HG03108 (cell line): ENCODE measurements around the gene MCTP1.
A peak's percentile ranks its signal among the peaks of the same experiment; 100 is the strongest.

ENCODE experiments used
- ATAC-seq: cut with Tn5 transposase; IDR thresholded peaks from one replicate; pipeline ENCODE4 v1.9.1; 2021; ENCODE audit warnings: moderate library complexity; ENCODE audit not compliant: unreplicated experiment

MCTP1 gene

GRCh38 chr5:94782383-94782782 is 502.5 kb downstream of the MCTP1 start:
- ATAC-seq = no peak

DNA sequence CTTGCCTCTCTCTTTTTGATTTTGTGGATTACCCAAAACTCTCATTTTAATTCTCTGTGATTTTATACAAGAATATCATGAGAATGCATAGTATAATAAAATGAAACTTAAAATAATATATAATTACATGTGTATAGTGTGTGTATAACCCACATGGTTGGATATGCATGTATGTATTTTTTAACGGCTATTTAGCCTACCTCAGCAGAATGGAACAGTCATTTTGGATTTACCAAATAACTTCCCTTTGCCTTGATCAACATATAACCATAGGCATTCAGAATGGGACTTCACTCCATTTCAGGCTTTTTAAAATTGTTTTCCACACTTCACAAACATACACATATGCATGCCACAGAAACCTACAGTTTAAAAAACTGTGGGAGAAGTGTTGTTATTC is 505.2 kb downstream of the MCTP1 start:
- no peak for ATAC-seq

- no peak for ATAC-seq
Measured at GRCh38 chr5:94778732-94779131, 506.2 kb downstream of the MCTP1 start.

DNA sequence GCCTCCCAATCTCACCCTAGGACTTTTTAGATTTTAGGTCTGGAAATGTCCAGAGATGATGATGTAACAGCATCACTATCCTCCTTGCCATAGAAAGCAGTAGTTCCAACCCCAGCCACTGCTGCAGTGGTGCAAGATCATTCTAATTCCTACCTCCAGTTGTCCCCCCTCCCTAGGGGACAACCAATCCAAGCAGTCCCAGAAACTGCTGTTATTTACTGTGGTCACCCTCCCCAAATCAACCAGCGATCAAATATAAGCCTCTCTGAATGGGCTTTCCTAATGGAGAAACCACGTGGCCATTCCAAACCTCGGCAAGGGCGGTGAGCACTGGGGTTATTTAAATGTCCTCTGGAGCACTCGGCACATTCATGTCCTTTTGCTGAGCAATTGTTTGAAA is 506.6 kb downstream of the MCTP1 start:
- ATAC-seq = no peak

GRCh38 chr5:94777056-94777880 is 507.6 kb downstream of the MCTP1 start:
- no peak for ATAC-seq

DNA sequence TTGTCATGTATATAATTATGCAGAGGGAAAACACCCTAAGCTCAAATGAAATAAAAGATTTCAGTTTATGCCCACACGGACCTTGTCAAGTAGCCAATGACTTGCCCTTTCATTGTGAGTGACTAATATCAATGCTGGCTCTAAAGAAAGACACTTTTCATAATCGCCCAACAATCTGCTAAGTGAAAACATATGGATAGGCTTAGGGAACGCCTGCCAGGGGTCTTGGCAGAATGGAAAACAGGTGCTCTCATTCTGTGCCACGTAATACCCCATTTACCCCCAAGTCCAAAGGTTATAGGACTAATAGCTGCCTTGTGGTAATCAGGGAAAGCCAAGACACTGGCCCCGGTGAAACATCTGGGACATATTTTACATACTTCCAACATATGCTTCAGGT is 508.7 kb downstream of the MCTP1 start:
- ATAC-seq = no peak

DNA sequence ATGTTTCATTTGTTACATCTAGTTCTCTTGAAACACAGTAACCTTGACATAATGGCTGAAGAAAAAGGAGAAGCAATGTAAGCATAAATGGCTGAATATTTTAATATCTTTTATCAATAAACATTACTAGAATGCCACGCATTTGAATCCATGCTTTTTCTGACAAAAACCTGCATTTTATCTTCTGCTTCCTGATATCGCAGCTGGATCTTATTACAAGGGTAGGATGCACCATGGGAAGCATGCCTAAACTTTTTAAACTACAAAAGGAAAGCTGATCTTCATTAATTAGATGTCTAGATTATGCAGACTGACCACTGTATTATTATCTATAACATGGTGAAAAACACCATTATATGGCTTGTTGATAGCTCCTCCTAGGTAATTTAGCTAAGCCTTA is 509.8 kb downstream of the MCTP1 start:
- ATAC-seq = no peak

DNA sequence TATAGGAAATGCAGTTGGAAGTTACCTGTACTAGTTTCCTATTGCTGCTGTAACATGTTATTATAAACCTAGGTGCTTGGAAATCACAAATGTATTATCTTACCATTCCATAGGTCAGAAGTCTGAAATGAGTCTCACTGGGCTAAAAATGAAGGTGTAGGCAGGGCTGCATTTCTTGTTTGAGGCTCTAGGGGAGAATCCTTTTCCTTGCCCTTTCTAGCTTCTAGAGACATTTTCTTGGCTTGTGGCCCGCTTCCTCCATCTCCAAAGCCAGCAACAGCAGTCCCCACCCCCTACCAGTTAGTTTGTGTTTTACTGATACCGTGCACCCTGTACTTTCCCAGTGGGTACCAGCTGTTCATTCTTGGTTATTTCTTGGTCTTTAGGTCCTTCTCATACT is 513.2 kb downstream of the MCTP1 start:
- no peak for ATAC-seq

- ATAC-seq = no peak
Measured at GRCh38 chr5:94769996-94770395, 514.9 kb downstream of the MCTP1 start.

DNA sequence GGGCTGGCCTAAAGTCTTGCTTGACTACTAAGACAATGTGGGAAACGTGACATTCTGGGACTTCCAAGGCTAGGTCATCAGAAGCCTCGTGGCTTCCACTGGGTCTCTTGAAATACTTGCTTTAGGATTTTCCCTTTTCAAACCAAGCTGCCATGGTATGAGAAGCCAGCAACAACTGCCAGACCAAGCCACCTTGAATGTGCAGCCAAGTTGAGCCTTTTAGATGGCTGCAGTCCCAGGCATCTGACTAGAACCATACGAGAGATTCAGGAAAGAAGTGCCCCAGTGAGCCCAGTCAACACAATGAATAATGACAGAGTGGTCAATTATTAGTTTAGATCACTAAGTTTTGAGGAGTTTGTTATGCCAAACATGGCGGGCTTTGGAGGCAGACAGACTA is 523.1 kb downstream of the MCTP1 start:
- ATAC-seq = no peak

- ATAC-seq = no peak
Measured at GRCh38 chr5:94761055-94761454, 523.8 kb downstream of the MCTP1 start.

DNA sequence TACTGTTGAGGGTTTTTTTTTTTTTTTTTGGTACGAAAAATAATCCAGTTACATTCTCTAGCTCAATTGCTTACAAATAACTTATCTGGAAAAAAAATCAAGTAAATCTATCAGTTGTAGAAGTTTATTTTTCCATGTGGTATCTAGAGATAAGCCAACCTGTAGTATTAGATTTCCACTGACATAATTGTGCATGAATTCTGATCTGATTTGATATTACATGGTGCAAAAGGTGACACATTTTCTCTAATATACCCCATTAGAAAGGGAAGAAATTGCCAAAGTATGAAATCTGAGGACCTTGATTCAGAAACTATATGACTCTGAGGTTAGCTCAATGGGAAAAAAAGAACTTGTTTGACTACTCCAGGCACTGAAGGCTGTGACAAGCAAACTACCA is 524.9 kb downstream of the MCTP1 start:
- no peak for ATAC-seq

DNA sequence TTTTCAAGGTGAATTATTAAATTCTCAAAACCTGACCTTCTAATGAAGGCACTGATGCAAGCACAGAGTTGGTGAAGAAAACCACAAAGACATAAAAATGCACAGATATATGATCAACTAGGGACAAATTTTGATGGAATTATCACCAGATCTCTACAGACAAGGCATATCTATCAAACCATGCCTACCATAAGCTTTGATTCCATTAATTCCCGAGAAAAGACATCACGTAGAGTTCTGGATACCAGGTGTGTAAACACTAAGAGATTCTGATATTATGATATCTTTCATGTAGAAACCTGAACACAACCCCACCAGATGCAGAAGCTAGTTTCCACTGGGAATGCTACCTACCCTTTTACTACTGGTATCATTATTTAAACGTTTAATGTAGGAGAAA is 525.9 kb downstream of the MCTP1 start:
- no peak for ATAC-seq

DNA sequence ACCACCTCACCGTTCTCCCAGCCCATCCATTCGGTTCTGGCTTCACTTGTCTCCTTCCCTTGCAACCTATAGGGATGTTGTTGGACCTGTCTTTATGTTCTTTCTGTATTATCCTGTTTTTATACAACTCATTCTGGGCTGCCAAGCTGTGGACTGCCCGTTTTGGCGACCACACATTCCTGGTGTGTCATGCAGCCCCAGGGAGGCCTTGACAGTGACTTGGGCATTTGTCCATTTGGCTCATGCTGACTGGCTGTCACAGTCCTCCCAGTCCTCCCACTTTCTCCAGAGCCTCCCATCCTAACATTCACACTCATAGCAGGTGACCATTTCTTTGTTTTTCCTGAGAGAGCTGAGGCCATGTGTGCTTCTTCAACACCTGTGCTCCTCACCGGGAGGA is 530.1 kb downstream of the MCTP1 start:
- ATAC-seq = no peak

DNA sequence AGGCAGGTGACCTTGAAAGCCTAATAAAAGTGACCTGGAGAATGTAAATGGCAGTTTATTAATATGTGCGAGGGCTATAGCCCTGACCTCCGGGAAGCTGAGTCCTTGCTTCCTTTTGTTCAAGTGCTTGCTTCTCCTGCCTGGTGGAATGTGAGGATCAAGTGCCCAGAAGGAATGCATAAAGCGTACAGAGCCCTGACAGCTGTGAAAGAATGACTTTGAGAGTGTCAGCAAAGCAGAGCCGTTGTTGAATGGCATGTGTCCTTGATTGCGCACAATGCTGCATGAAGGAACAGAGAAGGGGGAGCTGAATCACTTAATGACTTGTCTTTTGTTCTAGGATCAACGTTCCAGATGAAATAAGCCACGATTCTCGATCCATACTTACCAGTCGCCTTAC is 533.4 kb downstream of the MCTP1 start:
- ATAC-seq = no peak

DNA sequence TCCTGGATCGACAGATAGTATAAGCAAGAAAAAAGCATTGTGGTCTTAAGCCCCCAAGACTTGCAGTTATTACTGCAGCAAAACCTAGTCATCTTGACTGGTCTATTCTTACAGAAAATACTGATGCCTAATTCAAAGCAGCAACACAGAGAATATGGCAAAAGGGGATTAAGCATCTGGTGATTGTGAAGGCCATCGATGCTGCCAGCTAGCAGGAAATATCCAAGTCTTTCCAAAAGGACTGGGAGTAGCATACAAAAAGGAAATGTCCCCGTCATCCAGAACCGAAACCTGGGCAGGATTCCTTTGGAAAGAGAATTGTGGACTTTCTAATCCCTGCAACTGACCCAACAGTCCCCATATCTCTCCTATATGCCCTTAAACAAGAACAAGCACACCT is 534.2 kb downstream of the MCTP1 start:
- no peak for ATAC-seq

DNA sequence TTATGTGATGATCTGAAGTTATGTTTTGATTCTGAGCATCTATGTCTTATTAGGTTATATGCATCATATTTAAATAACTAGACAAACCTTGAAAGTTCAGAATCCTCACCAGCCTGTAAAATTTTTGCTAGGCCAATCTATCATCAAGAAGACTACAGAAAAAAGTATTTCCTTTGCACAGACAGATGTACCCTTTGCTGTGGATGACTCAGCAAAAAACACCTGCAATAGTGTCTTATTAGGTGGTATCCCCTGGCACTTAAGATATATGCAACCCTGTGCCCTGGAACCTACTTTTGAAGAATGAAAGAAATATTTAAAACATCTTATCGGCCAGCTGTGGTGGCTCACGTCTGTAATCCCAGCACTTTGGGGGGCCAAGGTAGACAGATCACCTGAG is 535.9 kb downstream of the MCTP1 start:
- ATAC-seq = no peak

GRCh38 chr5:94748212-94748611 is 536.7 kb downstream of the MCTP1 start:
- ATAC-seq = no peak

GRCh38 chr5:94747371-94747770 is 537.5 kb downstream of the MCTP1 start:
- ATAC-seq = no peak

GRCh38 chr5:94746731-94747124 is 538.2 kb downstream of the MCTP1 start:
- ATAC-seq = peak; percentile 51

DNA sequence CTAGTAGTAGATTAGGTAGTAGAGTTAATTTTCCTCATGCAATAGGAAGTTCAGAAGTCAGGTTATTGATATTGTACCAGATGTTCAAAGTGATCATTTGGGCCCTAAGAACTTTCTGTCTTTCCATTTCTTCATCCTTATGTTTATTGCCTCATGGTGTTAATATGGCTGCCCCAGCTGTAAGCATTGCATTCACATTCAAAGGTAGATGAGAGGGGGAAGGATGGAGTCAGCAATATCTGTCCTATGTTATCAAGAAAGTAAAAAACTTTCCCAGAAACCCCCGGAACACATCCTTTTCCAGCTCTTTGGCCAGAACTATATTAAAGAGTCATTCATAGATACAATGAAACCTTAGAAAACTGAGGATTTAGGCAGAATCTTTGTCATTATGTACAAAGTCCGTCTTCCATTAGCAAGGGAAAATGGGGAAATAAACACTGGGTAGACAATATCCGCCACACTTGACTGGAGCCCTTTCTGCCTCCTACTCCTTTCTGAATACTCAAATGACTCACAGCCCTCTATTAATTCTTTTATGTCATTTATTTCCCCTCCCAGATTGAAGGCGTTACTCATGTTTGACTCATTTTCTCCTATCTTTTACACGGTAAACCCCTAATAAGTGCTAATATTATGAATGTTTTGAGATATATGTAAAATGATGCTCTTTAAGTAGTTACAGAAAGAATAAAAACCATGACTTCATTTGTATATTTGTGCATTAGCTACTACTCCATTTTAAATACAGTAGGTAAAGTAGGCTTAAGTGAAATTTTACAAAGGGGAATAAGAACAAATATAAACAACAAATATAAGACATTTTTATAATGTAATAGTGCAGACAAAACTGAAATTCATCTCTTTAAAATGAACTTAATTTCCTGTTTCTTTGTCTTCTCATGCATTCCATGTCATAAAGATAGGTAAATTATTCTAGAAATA is 538.8 kb downstream of the MCTP1 start:
- ATAC-seq = peak; percentile 63

GRCh38 chr5:94744906-94745305 is 540.0 kb downstream of the MCTP1 start:
- ATAC-seq = peak; percentile 27
